HepG2 (cell line): ENCODE measurements around the gene LDB2. TPM values are rescaled to one million over a fixed set of nuclear protein-coding genes. Genes with fewer than 3 reads are reported as not detected.

Experiments used
- ATAC-seq: fragments of 200-7000 bp; cut with Tn5 transposase; 3 replicates; pipeline ENCODE4 v1.9.1; 2020; ENCODE audit warnings: mild to moderate bottlenecking, moderate library complexity
- BruUV-seq: library from RNA; stranded (reverse); fragments of 400-500 nt; replicated peaks from 2 replicates; lab custom pipeline; 2021; lab: Mats Ljungman, UMichigan
- CTCF ChIA-PET: fragments of 300-600 bp; formaldehyde crosslinking; extraction: SDS; loops from one replicate; lab custom pipeline; 2021; ENCODE audit warnings: low total read pairs, inconsistent platforms, low intra/inter-chr PET ratio; lab: Yijun Ruan, JAX
- POLR2A ChIA-PET: fragments of 350-600 bp; sonication (Branson Sonifier 250); formaldehyde crosslinking; loops from one replicate; lab custom pipeline; 2020; ENCODE audit warnings: antibody characterized with exemption, inconsistent platforms; lab: Yijun Ruan, JAX
- DNase-seq: peaks from one replicate; pipeline ENCODE4 v3.0.0-alpha.2; 2015; ENCODE audit warnings: low spot score
- FAIRE-seq: peaks from 3 replicates; lab custom pipeline; 2011; peaks lifted over from hg19 to GRCh38; lab: Jason Lieb, UNC
- H2AFZ ChIP-seq: one replicate; pipeline ENCODE4 v1.6.1; 2011; ENCODE audit warnings: low read length, inconsistent platforms
- H3K27ac ChIP-seq: fragments of 300-600 bp; 3 replicates; pipeline ENCODE4 v1.8.0; 2011; ENCODE audit warnings: mixed run types, mild to moderate bottlenecking, mixed read lengths, low read length, inconsistent platforms; ENCODE audit not compliant: insufficient read depth; ENCODE audit errors: extremely low read length
- H3K27me3 ChIP-seq, 2 experiments: fragments of 200-600 bp in 1 of 2; 2 replicates in 1 of 2; 3 replicates in 1 of 2; pipeline versions ENCODE4 v1.6.0 to v1.8.0; 2011; ENCODE audit warnings: low read length in 2 of 2, mild to moderate bottlenecking in 2 of 2, moderate library complexity in 2 of 2, inconsistent platforms in 1 of 2; ENCODE audit not compliant: insufficient read depth in 2 of 2, control insufficient read depth in 1 of 2
- H3K36me3 ChIP-seq, 2 experiments: fragments of 200-600 bp in 1 of 2; replicated peaks in 1 of 2; 2 replicates in 1 of 2; 3 replicates in 1 of 2; pipeline versions ENCODE4 v1.5.1 to v1.8.0; 2011; ENCODE audit warnings: low read length in 2 of 2, inconsistent platforms in 1 of 2; ENCODE audit not compliant: insufficient read depth in 2 of 2, control insufficient read depth in 1 of 2
- H3K4me1 ChIP-seq: 2 replicates; pipeline ENCODE4 v1.5.1; 2012; ENCODE audit warnings: low read length, inconsistent platforms; ENCODE audit not compliant: insufficient read depth
- H3K4me2 ChIP-seq: 2 replicates; pipeline ENCODE4 v1.6.0; 2011; ENCODE audit warnings: low read depth, low read length, inconsistent platforms
- H3K4me3 ChIP-seq, 3 experiments: fragments of 200-600 bp in 1 of 3; sonication (generic), shearing (Covaris generic) in 1 of 3; replicated peaks in 1 of 3; 2 replicates each; pipeline ENCODE4 v1.5.1; 2011 to 2016; ENCODE audit warnings: low read length in 3 of 3, inconsistent platforms in 2 of 3, low read depth in 2 of 3, mild to moderate bottlenecking in 2 of 3, control low read depth in 1 of 3, mixed read lengths in 1 of 3; ENCODE audit not compliant: insufficient read depth in 1 of 3
- H3K79me2 ChIP-seq: one replicate; pipeline ENCODE4 v1.6.1; 2011; ENCODE audit warnings: low read length, inconsistent platforms; ENCODE audit not compliant: insufficient read depth
- H3K9ac ChIP-seq: 2 replicates; pipeline ENCODE4 v1.6.0; 2011; ENCODE audit warnings: mild to moderate bottlenecking, low read depth, low read length, inconsistent platforms; ENCODE audit not compliant: insufficient read depth
- H3K9me3 ChIP-seq: 2 replicates; pipeline ENCODE4 v1.5.1; 2012; ENCODE audit warnings: mild to moderate bottlenecking, low read length
- H4K20me1 ChIP-seq: 2 replicates; pipeline ENCODE4 v1.6.0; 2011; ENCODE audit warnings: inconsistent platforms, mild to moderate bottlenecking, low read length, moderate library complexity; ENCODE audit not compliant: insufficient read depth
- BRD4 ChIP-seq: sonication (generic); formaldehyde crosslinking; IDR thresholded peaks from 2 replicates; pipeline ENCODE4 v1.4.0; 2020; ENCODE audit warnings: missing genetic modification reagents
- CBX2 ChIP-seq, 2 experiments: fragments of 200-600 bp in 1 of 2; sonication (generic); formaldehyde crosslinking in 1 of 2; IDR thresholded peaks; 2 replicates each; pipeline versions ENCODE4 v1.7.0 to v1.8.1; 2018 to 2022; ENCODE audit warnings: low read depth in 2 of 2, low read length in 1 of 2, mild to moderate bottlenecking in 1 of 2, missing genetic modification reagents in 1 of 2
- FOXC1 ChIP-seq: sonication (generic); formaldehyde crosslinking; IDR thresholded peaks from 2 replicates; pipeline ENCODE4 v1.8.0; 2022; ENCODE audit warnings: mild to moderate bottlenecking, missing genetic modification reagents, borderline replicate concordance
- FOXK1 ChIP-seq: sonication (generic); formaldehyde crosslinking; IDR thresholded peaks from 2 replicates; pipeline ENCODE4 v1.4.0; 2020; ENCODE audit warnings: low read depth, missing genetic modification reagents, borderline replicate concordance
- KLF6 ChIP-seq: IDR thresholded peaks from 2 replicates; pipeline ENCODE4 v1.8.0; 2016; ENCODE audit warnings: missing biosample characterization, missing genetic modification reagents
- MIER2 ChIP-seq: IDR thresholded peaks from 2 replicates; pipeline ENCODE4 v1.6.1; 2016; ENCODE audit warnings: missing biosample characterization, missing genetic modification reagents
- NCOR1 ChIP-seq: fragments of 200-600 bp; sonication (generic); IDR thresholded peaks from 2 replicates; pipeline ENCODE4 v1.7.0; 2017; ENCODE audit warnings: antibody characterized with exemption, low read length, borderline replicate concordance
- NFE2L1 ChIP-seq: sonication (generic); formaldehyde crosslinking; IDR thresholded peaks from 2 replicates; pipeline ENCODE4 v1.4.0; 2020; ENCODE audit warnings: missing genetic modification reagents, mild to moderate bottlenecking, borderline replicate concordance
- PRMT3 ChIP-seq: sonication (generic); formaldehyde crosslinking; IDR thresholded peaks from 2 replicates; pipeline ENCODE4 v1.8.1; 2022; ENCODE audit warnings: low read depth, mild to moderate bottlenecking, moderate library complexity, missing genetic modification reagents, borderline replicate concordance
- SKI ChIP-seq: fragments of 450-650 bp; IDR thresholded peaks from one replicate; pipeline ENCODE4 v1.6.1; 2018; ENCODE audit warnings: mild to moderate bottlenecking; ENCODE audit not compliant: partially characterized antibody
- TBP ChIP-seq: sonication (generic); formaldehyde crosslinking; IDR thresholded peaks from 2 replicates; pipeline ENCODE4 v1.5.0; 2020; ENCODE audit warnings: missing genetic modification reagents
- ZKSCAN5 ChIP-seq: sonication (generic); formaldehyde crosslinking; IDR thresholded peaks from 2 replicates; pipeline ENCODE4 v1.5.1; 2020; ENCODE audit warnings: mild to moderate bottlenecking, missing genetic modification reagents
- ZNF256 ChIP-seq: sonication (generic); formaldehyde crosslinking; conservative IDR thresholded peaks from 2 replicates; pipeline ENCODE4 v1.4.0; 2020; ENCODE audit warnings: missing genetic modification reagents
- ZNF44 ChIP-seq: sonication (generic); formaldehyde crosslinking; IDR thresholded peaks from 2 replicates; pipeline ENCODE4 v1.5.1; 2020; ENCODE audit warnings: mild to moderate bottlenecking, missing genetic modification reagents
- ZNF530 ChIP-seq: sonication (generic); formaldehyde crosslinking; IDR thresholded peaks from 2 replicates; pipeline ENCODE4 v1.5.0; 2020; ENCODE audit warnings: low read depth, mild to moderate bottlenecking, missing genetic modification reagents
- ZNF616 ChIP-seq: sonication (generic); formaldehyde crosslinking; IDR thresholded peaks from 2 replicates; pipeline ENCODE4 v1.5.0; 2020; ENCODE audit warnings: low read depth, mild to moderate bottlenecking, missing genetic modification reagents
- ZNF772 ChIP-seq: sonication (generic); formaldehyde crosslinking; IDR thresholded peaks from 2 replicates; pipeline ENCODE4 v1.5.0; 2020; ENCODE audit warnings: mild to moderate bottlenecking, missing genetic modification reagents
- WGBS: methylation state at CpG from one replicate; pipeline ENCODE4 v1.1.6; 2017; ENCODE audit warnings: low lambda C conversion rate; 5-methylcytosine and 5-hydroxymethylcytosine counted together
- in situ Hi-C: cut with HindIII; loops from 2 replicates; pipeline ENCODE4 v1.10.0; 2017; ENCODE audit warnings: low pct_unique_long_range_greater_than_20kb; ENCODE audit not compliant: extremely low pct_ligation_motif_present
- intact Hi-C: fragments of 100-400 bp; cut with micrococcal nuclease; formaldehyde crosslinking; loops from one replicate; pipeline ENCODE4 v1.10.0; 2022; ENCODE audit not compliant: unreplicated experiment
- polyA plus RNA-seq, 8 experiments: library from polyadenylated mRNA; depleted of rRNA in 3 of 8; stranded (reverse) in 7 of 8; unstranded in 1 of 8; fragments of >200 nt; fragmentation: Illumina TruSeq in 4 of 8; extraction: Trizol in 4 of 8; gene quantifications; 2 replicates each; pipeline versions ENCODE4 v1.2.1 to v1.2.3, GENCODE V29; 2011 to 2016; ENCODE audit warnings: low read depth in 4 of 8, missing spikeins in 1 of 8, mixed read lengths in 1 of 8; ENCODE audit not compliant: insufficient read depth in 1 of 8
- total RNA-seq, 5 experiments: library from RNA; depleted of rRNA; stranded (reverse); fragments of >200 nt; fragmentation: Illumina TruSeq; extraction: Trizol; gene quantifications; 2 replicates each; pipeline ENCODE4 v1.2.3, GENCODE V29; 2016; ENCODE audit warnings: low read depth in 1 of 5
- TF ChIP-seq, protein P1 (sequence below): sonication (generic); formaldehyde crosslinking; IDR thresholded peaks from 2 replicates; pipeline ENCODE4 v1.9.0; 2021; ENCODE audit warnings: missing genetic modification reagents, mild to moderate bottlenecking, borderline replicate concordance

LDB2 gene
- total and polyA plus RNA-seq, 2 of the 13 experiments (the other 11 are each of a cell fraction or from before 2014, with no cell fraction given), result not detected

DNA sequence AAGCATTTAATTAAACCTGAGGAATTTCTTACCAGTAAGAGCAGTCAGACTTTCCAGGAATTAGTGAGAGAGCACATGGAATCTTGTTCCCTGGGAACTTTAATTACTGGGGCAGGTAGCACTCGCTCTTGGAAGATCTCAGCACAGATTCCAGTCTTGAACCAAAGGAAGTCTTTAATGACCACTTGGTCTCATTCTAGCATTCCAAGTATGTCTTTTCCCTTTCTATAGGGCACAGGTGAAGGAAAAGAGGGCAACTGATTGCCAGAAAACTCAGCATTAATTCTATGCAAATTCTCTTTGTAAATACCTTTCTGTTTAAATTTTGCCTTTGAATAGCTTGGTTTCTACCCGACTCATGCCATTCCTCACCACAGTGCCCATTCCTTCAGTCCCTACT, 236.6 kb downstream of the LDB2 start:
- in situ Hi-C loops, result no loop called here
- TF ChIP-seq NCOR1 (no peak), BRD4 (CRISPR knock-in tag) (no peak), TBP (no peak), KLF6 (CRISPR knock-in tag) (no peak), CBX2 (IDR thresholded peaks at IDR 0.05; ENCODE audit: low read depth, low read length) (no peak), CBX2 (CRISPR knock-in tag; IDR thresholded peaks at IDR 0.05; ENCODE audit: low read depth) (no peak), ZKSCAN5 (no peak), ZNF44 (CRISPR knock-in tag) (no peak), MIER2 (CRISPR knock-in tag) (no peak), ZNF772 (CRISPR knock-in tag) (no peak), NFE2L1 (no peak), ZNF616 (CRISPR knock-in tag) (no peak), ZNF530 (CRISPR knock-in tag) (no peak), SKI (no peak), FOXK1 (CRISPR knock-in tag) (no peak), ZNF256 (CRISPR knock-in tag) (no peak), PRMT3 (no peak), FOXC1 (CRISPR knock-in tag) (no peak)
- TF ChIP-seq, protein P1, sequence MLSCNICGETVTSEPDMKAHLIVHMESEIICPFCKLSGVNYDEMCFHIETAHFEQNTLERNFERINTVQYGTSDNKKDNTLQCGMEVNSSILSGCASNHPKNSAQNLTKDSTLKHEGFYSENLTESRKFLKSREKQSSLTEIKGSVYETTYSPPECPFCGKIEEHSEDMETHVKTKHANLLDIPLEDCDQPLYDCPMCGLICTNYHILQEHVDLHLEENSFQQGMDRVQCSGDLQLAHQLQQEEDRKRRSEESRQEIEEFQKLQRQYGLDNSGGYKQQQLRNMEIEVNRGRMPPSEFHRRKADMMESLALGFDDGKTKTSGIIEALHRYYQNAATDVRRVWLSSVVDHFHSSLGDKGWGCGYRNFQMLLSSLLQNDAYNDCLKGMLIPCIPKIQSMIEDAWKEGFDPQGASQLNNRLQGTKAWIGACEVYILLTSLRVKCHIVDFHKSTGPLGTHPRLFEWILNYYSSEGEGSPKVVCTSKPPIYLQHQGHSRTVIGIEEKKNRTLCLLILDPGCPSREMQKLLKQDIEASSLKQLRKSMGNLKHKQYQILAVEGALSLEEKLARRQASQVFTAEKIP (CRISPR knock-in tag), result no peak
- Histone ChIP-seq H3K9ac (no peak overlapping the region), H3K4me2 (no peak overlapping the region), H3K79me2 (no peaks in the 10 kb centered on the region), H4K20me1 (no peaks in the 10 kb centered on the region), H3K4me1 (no peaks in the 10 kb centered on the region), H3K36me3 (no peaks in the 10 kb centered on the region), H3K27ac (no peak overlapping the region), H3K9me3 (no peaks in the 10 kb centered on the region), H3K27me3 (no peaks in the 10 kb centered on the region; a peak in 1 of 5 replicates), H3K4me3 (no peak overlapping the region), H2AFZ (no peak overlapping the region)
- BruUV-seq, result no TSS peak
- DNase-seq (no peak), FAIRE-seq (no peak), ATAC-seq (no peak)
- 0% methylated on average over 2 of the region's 2 CpGs for WGBS
- CTCF ChIA-PET, result no interaction called here
- intact Hi-C loops, result no loop called here
- POLR2A ChIA-PET, result no interaction called here
